GM19328 (cell line): ENCODE measurements around the gene TPD52L3.

Source experiments
- ATAC-seq: cut with Tn5 transposase; IDR thresholded peaks from one replicate; pipeline ENCODE4 v1.9.1; 2021; ENCODE audit warnings: mild to moderate bottlenecking, moderate library complexity; ENCODE audit not compliant: unreplicated experiment

TPD52L3 gene

DNA sequence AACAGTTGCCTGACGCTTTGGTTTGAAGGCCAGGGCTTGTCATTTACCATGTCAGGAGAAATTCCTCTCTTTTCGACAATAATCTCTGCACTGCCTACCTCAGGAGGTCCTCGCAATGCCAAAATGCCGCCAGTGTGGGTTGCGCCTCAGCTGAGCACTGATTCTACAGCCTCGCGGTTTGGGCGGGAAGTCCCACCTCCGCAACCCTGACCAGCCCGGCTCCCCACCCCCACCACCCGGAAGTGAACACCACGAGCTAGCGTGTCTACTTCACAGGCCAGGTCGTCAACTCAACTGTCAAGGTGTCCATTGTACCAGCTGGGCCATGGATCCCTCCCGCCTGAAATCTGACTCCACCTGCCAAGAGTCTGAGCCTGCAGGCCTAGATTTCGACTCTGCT lies at the start of gene TPD52L3:
TSS of gene TPD52L3 (plus strand) at position 273 of the 400 bp plus-strand sequence. CDS start 221 bp downstream, outside the sequence.
- no peak for ATAC-seq

DNA sequence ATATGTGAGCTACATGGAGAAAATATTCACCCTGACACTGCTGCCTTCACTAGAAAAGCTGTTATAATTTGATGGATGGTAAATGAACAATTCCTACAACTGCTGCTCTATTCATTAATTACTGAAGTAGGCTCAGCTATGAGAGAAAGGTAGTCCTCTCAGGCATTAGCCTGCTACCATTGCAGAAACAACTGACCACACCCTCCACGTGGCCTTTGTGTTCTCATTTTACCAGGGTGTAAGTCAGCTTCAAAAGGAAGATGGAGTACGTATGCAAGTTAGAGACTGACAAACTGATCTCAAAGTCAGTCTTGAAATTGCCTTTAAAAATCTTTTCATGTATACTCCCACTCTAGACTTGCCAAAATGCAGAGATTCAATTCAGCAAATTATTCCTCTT lies 26.3 kb upstream of the TPD52L3 start:
- no peak for ATAC-seq

DNA sequence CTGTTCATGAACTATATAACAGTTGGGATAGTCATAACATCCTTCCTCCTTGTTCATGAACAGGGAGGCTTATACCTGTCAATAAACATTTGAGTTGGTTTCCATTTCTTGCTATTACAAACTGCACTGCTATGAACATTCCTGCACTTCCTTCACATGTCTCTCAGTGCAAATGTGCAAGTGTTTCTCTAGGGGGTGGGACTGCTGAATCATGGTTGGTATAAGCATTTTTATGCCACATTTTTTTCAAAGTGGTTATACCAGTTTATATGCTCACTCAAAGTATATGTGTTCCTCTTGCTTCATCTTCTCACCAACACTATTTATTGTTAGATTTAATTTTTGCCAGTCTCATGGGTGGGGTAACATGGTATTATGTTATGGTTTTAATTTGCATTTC lies 25.8 kb upstream of the TPD52L3 start:
- no peak for ATAC-seq

DNA sequence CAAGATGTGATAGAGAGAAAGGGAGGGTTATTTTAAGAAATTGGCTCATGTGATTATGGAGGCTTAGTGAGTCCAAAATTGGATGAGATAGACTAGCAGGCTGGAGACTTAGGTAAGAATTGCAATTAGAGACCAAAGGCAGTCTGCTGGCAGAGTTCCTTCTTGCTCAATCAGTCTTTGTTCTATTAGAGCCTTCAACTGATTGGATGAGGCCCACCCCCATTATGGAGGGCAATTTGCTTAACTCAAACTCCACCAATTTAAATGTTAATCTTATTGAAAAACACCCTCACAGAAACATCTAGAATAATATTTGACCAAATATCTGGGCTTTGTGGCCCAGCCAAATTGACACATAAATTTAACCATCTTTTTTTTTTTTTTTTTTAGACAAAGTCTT lies 23.9 kb upstream of the TPD52L3 start:
- ATAC-seq: no peak

DNA sequence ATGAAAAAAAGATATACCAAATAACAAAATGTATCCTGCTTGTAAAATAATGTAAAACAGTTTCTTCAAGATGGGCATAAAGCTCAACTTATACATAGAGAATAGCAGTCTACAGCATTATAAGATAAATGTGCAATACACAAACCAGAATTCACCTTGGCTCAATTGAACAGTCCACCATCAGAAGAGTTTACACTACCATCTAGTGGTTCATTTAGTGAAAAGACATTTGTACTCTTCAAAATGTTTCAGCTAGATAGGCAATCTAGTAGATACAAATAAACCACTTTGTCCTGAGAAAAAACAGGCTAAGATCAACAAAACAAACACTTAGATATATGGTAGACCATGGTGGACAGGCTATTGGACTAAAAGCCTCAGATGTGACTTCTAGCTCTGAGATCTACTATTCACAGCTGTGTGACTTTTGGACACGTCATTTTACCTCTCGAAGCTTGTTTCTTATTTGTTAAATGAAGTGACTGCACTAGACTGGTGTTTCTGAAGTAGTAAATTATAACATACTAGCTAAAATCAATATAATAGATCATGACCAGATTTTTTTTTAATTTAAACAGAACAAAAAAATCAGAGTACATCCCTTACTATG lies 22.1 kb upstream of the TPD52L3 start:
- no peak for ATAC-seq

DNA sequence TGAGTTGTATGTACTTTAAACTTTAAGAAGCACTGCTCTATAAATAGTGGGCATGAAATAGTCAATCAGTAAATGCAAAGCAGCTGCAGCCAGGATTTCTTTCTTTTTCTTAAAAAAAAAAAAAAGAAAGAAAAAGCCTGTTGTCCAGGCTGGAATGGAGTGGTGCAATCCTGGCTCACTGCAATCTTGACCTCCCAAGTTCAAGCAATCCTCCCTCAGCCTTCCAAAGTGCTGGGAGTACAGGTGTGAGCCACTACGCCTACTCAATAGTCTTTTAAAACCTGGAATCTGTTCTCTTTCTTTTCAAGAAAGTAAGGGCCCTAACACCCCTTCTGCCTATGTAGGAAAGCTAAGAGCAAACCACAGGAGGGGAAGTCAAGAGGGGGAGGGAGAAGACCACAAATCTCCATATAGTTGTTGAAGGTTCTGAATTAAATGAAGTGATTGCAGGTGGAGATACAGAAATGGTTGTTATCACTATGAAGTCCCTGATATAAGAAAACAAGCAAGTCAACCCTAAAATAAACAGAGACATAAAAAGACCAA lies 20.6 kb upstream of the TPD52L3 start:
- ATAC-seq: no peak

DNA sequence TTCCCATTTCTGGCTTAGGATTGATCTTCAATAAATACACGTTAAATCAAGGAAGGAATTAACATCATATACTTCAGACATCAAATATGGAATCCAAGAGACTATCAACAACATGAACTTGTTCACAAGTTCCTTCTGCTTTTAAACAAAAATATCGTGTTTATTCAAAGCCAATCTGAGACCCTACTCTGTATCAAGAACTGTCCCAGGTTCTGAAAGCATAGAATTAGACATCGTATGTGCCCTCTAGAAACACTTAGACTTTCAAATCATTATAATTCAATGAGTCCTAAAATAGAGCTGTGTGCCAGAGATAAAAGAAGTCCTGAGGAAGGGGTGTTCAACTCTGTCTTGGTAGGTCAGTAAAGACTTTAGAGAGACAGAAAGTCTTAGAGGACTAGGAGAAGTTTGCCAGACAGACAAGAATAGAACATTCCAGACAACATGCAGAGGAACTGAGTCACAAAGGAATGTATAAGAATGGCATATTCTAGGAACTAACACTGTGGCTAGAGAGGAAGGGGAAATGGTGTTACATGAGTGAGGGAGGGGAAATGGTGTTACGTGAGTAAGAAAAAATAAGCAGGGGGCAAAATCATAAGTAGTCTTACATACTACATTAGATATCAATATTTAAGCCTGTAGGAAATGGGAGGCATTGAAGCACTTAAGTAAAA lies 2.9 kb downstream of the TPD52L3 start:
- ATAC-seq: no peak

DNA sequence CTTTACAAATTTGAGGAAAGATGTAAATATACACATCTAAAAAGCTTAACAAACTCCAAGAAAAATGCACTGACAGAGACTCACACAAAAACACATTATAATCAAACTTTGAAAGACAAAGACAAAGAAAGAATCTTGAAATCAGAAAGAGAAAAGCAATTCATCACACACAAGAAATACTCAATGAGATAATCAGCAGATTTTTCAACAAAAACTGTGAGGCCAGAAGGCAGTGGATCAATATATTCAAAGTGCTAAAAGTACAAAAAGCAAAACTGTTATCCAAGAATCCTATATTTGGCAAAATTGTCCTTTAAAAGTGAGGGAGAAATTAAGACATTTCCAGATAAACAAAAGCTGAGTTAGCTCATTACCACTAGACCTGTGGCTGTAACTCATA lies 6.1 kb downstream of the TPD52L3 start:
- ATAC-seq: no peak

DNA sequence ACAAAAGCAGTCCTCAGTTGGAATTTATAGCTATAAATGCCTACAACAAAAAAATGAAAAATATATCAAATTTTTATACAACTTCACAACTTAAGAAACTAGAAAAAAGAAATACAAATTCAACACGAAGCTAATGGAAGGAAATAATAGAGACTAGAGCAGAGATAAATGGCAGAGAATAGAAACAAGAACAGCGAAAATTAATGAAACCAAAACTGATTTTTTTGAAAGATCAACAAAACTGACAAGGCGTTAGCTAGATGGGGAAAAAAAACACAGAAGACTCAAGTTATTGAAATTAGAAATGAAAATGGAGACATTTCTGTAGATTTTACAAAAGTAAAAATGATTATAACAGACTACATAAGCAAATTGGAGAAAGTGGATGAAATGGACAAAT lies 20.6 kb downstream of the TPD52L3 start:
- no peak for ATAC-seq

DNA sequence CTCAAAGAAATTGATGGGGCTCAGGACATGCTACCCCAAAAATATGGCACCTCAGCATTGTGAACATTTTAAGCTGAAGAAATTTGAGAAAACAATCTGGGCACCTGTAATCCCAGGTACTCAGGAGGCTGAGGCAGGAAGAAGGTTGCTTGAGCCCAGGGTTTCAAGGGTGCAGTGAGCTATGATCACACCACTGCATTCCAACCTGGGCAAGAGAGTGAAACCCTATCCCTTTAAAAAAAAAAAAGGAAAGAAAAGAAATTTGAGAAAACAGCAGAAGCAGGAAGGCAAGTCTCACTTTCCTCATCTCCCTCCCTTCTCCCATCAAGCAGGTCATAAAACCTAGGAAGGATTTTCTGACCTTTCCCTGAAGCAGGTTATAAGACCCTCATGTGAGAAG lies 23.6 kb downstream of the TPD52L3 start:
- no peak for ATAC-seq

DNA sequence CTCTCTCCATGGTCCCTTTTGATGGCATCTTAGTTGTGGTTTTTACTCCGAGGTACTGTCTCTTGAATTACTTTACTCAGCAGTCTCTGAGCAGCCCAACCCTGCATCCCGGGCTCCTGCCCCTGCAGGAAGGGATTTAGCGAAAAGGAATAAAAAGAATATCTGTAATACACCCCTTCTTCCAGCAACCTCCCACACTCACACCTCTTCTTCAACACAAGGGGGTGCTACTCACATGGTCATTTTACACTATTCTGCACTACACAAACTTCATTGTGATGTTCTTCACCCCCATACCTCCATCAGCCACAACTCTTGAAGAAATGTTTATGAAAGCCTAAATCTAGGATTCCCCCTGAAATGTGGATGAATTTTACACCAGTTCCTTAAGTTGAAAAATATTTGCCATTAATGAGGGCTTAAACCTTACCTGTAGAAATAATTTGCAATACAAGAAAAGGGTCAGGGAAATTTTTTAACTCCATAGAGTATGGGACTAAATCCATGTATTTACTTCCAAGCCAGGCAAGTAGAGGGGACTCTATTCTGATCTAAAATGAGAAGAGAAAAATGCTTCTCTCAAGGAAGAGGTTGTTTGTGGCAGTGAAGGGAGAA lies 26.0 kb downstream of the TPD52L3 start:
- peak; percentile 71 for ATAC-seq

DNA sequence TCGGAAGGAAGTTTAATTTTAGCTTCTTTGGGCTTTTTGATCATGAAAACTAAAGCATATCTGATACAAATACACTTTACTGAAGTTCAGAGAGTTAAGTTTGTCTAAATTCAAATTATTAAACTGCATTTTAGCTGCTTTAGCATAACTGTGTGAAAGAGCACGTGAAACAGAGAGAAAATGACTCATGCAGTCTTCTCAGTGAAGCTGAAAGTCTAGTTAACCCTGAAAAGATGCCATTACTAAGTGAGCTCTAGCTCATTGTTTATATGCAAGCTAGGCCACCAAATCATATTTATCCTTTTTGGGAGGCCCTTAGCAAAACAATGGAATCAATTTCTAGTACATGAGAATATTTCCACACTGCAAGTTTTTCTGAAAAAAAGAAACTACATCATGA lies 27.6 kb downstream of the TPD52L3 start:
- ATAC-seq: no peak

DNA sequence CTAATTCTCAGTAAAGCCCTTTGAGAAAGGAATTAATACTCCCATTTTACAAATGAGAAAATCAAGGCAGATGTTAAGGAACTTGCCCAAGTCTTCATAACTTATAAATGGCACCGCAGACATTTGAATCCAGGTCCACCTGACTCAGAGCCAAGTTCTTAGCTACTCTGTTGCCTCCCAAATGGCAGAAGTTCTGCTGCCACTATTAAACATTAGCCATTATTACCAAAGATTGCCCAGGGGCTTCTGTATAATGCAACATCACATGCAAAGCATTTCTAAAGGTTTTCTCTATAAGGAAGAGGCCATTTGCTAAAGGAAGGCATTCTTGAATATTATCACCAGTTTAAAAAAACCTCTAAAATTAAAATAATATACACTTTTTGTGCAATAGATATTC lies 28.3 kb downstream of the TPD52L3 start:
- no peak for ATAC-seq

DNA sequence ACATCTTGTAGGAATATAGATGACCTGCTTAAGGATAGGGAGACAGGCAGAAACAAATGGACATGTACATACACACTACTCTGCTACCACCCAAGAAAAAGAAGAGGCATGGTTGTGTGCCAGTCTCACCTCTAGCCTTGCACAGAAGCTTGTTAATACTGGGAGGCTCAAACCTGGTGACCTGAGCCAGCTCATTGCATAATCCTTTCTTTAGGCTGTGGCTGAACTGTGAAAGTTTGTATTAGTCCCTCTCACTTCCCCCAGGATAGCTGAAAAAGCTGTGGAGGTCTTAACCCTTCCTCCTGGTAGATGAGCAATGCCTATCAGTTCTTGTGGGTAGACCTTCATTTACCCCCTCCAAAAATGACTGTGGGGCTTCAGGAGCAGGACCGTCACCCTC lies 28.7 kb downstream of the TPD52L3 start:
- no peak for ATAC-seq

DNA sequence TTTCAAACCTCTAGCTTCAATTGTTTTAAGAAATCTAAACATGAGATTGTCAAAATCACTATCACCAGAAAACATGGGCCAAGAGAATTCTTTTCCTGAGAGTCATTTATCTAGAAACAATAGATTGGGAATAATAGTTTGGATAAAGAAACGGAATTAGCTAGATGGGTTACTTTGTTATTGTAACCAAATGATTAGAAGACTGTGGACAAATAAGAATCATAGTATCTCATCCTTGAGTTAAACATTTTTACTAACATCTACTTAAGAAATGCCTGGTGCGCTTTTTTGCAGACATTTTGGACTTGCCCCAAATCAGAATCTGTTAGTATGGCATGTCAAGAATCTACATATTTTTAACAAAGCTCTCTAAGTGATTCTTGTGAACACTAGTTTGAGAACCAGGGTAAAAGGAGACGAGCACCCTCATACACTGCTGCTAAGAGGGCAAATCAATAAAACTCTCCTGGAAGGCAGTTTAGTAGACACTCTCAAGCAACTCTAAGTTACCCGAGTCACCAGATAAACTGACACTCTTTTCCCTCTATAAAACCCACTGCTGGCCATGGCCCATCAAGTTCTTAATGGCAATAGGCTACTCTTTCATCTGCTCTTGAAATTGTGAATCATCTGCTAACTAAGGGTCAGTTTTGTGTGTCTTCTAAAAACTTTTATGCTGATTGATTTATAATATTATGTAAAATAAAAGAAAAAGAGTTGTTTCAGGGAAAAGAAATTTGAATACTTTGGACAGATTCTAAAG lies 39.1 kb downstream of the TPD52L3 start:
- ATAC-seq: no peak

DNA sequence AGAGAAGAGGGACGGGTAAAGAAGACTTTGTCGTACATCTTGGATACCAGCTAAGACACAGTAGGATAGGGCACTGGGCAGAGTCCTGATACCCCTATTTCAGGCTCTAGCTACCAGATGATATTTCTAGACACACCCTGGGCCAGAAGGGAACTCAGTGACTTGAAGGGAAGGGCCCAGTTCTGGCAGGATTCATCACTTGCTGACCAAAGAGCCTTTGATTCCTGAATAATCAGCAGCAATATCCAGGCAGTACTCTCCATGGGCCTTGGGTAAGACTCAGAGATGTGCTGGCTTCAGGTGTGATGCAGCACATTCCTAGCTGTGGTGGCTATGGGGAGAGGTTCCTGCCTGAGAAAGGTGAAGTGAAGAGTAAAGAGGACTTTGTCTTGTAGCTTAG lies 40.7 kb downstream of the TPD52L3 start:
- ATAC-seq: no peak
